C4-2B (cell line): ENCODE results near the gene SLN.

Source experiments
- H3K27ac ChIP-seq: fragments of 450-650 bp; 2 replicates; pipeline ENCODE4 v1.5.1; 2017
- ZFX ChIP-seq: fragments of 450-650 bp; IDR thresholded peaks from 2 replicates; pipeline ENCODE4 v1.6.1; 2017
- TF ChIP-seq, protein P1 (sequence below): fragments of 450-650 bp; conservative IDR thresholded peaks from 2 replicates; pipeline ENCODE4 v1.5.1; 2017; ENCODE audit warnings: mild to moderate bottlenecking

The SLN gene

DNA sequence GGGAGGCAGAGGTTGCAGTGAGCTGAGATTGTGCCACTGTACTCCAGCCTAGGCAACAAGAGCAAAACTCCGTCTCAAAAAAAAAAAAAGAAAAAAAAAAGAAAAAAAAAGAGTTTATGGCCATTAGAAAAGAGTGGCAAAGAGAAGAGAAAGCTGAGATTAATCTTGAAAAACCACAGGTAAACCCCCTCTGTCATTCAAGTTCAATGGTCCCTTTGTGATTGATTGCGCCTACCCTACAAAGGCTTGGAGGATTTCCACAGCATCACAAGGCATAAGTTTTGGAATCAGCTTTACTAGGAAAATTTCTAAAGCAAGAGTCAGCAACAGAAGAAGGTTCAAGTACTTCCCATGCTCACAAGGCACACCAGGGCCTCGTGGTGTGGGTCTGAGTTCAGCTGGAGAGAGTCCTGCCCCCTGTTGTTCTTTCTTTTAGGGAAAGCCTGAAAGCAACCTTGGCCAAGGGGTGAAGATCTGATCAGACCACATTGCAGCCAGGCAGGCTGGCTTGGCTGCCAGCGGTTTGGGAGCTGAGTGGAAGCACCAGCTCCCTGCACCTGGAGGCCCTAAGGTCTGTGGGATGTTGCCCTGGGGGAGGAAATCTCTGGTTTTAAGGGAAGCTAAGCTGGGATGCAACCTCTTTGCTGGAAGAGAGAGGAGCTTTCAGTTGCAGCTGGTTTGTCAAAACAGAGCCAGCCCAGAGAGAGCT, 41.8 kb downstream of the SLN start:
- no peak overlapping the region for H3K27ac ChIP-seq
- TF ChIP-seq, protein P1, sequence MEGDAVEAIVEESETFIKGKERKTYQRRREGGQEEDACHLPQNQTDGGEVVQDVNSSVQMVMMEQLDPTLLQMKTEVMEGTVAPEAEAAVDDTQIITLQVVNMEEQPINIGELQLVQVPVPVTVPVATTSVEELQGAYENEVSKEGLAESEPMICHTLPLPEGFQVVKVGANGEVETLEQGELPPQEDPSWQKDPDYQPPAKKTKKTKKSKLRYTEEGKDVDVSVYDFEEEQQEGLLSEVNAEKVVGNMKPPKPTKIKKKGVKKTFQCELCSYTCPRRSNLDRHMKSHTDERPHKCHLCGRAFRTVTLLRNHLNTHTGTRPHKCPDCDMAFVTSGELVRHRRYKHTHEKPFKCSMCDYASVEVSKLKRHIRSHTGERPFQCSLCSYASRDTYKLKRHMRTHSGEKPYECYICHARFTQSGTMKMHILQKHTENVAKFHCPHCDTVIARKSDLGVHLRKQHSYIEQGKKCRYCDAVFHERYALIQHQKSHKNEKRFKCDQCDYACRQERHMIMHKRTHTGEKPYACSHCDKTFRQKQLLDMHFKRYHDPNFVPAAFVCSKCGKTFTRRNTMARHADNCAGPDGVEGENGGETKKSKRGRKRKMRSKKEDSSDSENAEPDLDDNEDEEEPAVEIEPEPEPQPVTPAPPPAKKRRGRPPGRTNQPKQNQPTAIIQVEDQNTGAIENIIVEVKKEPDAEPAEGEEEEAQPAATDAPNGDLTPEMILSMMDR, result no peak
- TF ChIP-seq ZFX, result no peak

DNA sequence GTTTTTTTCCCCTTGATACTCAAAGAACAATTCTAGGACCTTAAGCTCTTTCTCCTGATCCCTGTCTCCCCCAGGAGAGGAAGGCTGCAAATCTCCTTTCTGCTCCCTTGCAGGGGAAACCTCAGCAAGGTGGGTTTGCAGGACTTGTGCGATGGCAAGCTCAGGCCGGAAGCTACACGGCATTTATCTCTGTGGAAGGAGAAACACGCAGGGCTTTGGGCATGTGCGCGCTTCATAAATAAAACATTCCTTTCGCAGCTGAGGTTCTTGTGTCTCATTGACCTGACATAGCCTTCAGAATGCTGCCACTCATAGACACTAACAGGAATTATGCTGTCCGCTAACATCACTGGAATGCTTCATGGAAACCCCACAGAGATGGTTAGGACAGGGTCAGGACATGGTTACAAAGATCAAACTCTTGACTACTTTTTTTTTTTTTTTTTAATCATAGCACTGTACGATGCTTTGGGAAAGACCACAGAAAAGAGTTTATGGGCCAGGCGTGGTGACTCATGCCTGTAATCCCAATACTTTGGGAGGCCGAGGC, 42.6 kb downstream of the SLN start:
- no peak for TF ChIP-seq ZFX
- TF ChIP-seq, protein P1, result no peak
- H3K27ac ChIP-seq, result no peak overlapping the region

- TF ChIP-seq, protein P1, result no peak
- TF ChIP-seq ZFX, result no peak
- no peak overlapping the region for H3K27ac ChIP-seq
Observed at GRCh38 chr11:107666911-107667613, 44.8 kb downstream of the SLN start.

DNA sequence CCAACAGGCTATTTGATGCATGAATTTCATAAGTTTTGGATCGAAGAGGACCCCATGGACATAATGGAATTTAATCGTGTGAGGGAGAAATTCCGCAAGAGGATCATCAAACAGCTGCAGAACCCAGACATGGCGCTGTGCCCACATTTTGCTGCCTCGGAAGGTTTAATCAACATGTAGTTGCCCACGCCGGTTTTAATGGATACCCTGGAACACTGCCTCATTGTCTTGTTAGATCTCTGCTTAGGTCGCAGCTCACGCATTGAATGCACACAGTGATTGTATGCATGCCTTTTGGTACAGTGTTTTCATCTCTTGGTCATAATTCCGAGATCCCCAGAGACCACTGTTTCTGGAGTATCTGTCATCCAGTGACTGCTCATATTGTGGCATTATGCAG, 46.8 kb downstream of the SLN start:
- H3K27ac ChIP-seq, result no peak overlapping the region
- no peak for TF ChIP-seq ZFX
- TF ChIP-seq, protein P1, result no peak

GRCh38 chr11:107661656-107662055, 50.2 kb downstream of the SLN start:
- H3K27ac ChIP-seq, result no peak overlapping the region
- TF ChIP-seq ZFX, result no peak
- TF ChIP-seq, protein P1, result no peak

GRCh38 chr11:107660066-107660465, 51.8 kb downstream of the SLN start:
- no peak overlapping the region for H3K27ac ChIP-seq
- TF ChIP-seq, protein P1, result no peak
- TF ChIP-seq ZFX, result no peak

- TF ChIP-seq ZFX, result no peak
- TF ChIP-seq, protein P1, result no peak
Observed at GRCh38 chr11:107659310-107659709, 52.5 kb downstream of the SLN start.

More at GRCh38 chr11:107659310-107659709, 52.5 kb downstream of the SLN start:
- no peak overlapping the region for H3K27ac ChIP-seq
